ENCODE results near the gene GNG3. TPM values are rescaled to one million over a fixed set of nuclear protein-coding genes. Genes with fewer than 3 reads are reported as not detected.

Gene GNG3
- total and polyA plus RNA-seq, 2 of the 8 experiments (the other 6 are each of a cell fraction or from before 2014, with no cell fraction given) = 4.9 to 12.1 TPM

DNA sequence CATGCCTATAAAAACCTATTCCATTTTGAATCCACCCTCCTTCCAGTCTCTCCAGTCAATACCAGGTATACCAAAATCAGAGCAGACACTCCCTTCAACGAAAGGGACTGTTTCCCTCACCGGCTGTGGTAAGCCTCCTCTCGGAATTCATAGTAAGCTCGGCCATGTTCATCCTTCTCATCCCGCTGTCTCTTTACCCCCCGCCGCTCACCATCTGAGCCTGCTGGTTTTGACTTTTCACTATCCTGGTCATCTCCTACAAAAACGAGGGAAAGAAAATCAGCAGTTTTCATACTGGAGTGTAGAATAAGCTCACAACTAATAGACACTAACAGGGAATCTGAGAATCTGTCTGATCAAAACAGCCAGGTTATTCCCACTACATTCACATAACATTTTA lies 16.7 kb downstream of the GNG3 start:
- H3K23me2 ChIP-seq (ENCODE audit: low read depth, low read length) = peaks cover 16% of the 10 kb centered on the region
- no peak overlapping the region for H2BK5ac ChIP-seq (ENCODE audit: low read depth, low read length)
- no peak overlapping the region for H2BK120ac ChIP-seq (replicated peaks; ENCODE audit: low read depth, low read length)
- FAIRE-seq (no peak), DNase-seq (ENCODE audit: low read depth in 1 of 2, low spot score in 2 of 2) (no peak)
- H4K8ac ChIP-seq (ENCODE audit: extremely low read depth, insufficient read depth, low read length) = no peak overlapping the region
- no peak overlapping the region for H3K14ac ChIP-seq (ENCODE audit: insufficient read length)
- peaks cover 18 to 63% of the 10 kb centered on the region in 2 experiments for H3K79me2 ChIP-seq (ENCODE audit: control insufficient read depth in 1 of 2, insufficient read depth in 2 of 2, low read length in 2 of 2)
- no peak overlapping the region for H2BK12ac ChIP-seq (ENCODE audit: low read depth, low read length)
- H3K27me3 ChIP-seq (replicated peaks in 1 of 4; ENCODE audit: control insufficient read depth in 3 of 4, extremely low read depth in 1 of 4, insufficient read depth in 3 of 4, low read length in 3 of 4) = no peaks in the 10 kb centered on the region
- H3K4me3 ChIP-seq (ENCODE audit: extremely low read depth in 1 of 4, insufficient read depth in 2 of 4, low read depth in 3 of 4, low read length in 4 of 4) = peak overlapping the region in 1 of 4 experiments; percentile 87; a peak in 2 of 8 replicates
- no peak overlapping the region for H4K91ac ChIP-seq (replicated peaks; ENCODE audit: insufficient read length, low read length)
- no peak overlapping the region for H3K23ac ChIP-seq (ENCODE audit: insufficient read length)
- 0 out of 2 replicates have a peak, but pooled peaks cover 2% of the 10 kb centered on the region for H3K79me1 ChIP-seq (ENCODE audit: low read depth, low read length)
- H3K9me3 ChIP-seq (ENCODE audit: insufficient read depth in 2 of 2, low read depth in 1 of 2, low read length in 1 of 2) = no peaks in the 10 kb centered on the region
- ChIA-PET CTCF (ENCODE audit: partially characterized antibody) (interaction anchor here (1.0 to 2.4 kb wide), 7 partner anchors 9 to 132 kb away, joined by 3 to 13 read pairs (median 4); no protein-coding TSS in a partner anchor), POLR2A (ENCODE audit: partially characterized antibody) (interaction anchor here (0.9 to 10.9 kb wide), 11 partner anchors 10 to 129 kb away, joined by 3 to 192 read pairs (median 15); partner anchors contain the start of genes BSCL2, C11orf98, CSKMT and GNG3)
- no peak overlapping the region for H3K9ac ChIP-seq (replicated peaks in 1 of 4; ENCODE audit: extremely low read depth in 1 of 4, low read depth in 3 of 4, low read length in 3 of 4)
- no peak overlapping the region for H2BK20ac ChIP-seq (ENCODE audit: low read length)
- H3K18ac ChIP-seq (ENCODE audit: extremely low read depth, low read length) = no peak overlapping the region
- no peak overlapping the region for H2AK5ac ChIP-seq (ENCODE audit: low read depth, low read length)
- no peak overlapping the region for H2BK15ac ChIP-seq (ENCODE audit: low read length)
- peaks cover 12 to 17% of the 10 kb centered on the region in 2 experiments for H4K20me1 ChIP-seq (replicated peaks in 1 of 2; ENCODE audit: control insufficient read depth in 1 of 2, insufficient read depth in 2 of 2, low read length in 2 of 2)
- H3K56ac ChIP-seq (replicated peaks; ENCODE audit: insufficient read length, low read depth, low read length) = no peak overlapping the region
- H3K4me1 ChIP-seq (replicated peaks in 1 of 4; ENCODE audit: control insufficient read depth in 3 of 4, insufficient read depth in 4 of 4, low read length in 3 of 4) = no peaks in the 10 kb centered on the region; a peak in 3 of 7 replicates
- H3K4me2 ChIP-seq (ENCODE audit: insufficient read depth in 1 of 2, low read depth in 2 of 2, low read length in 2 of 2) = peak overlapping the region; percentile 36 to 93; a peak in 1 of 4 replicates
- no peak overlapping the region for H3K27ac ChIP-seq (ENCODE audit: low read depth, low read length)
- no peak overlapping the region for H2AFZ ChIP-seq (ENCODE audit: low read length)
- 90% methylated on average over 8 of the region's 8 CpGs; no CpG with 5 or more reads in 1 of the 2 experiments for WGBS, 2 experiments (ENCODE audit: extremely low coverage in 1 of 2, insufficient coverage in 1 of 2, insufficient read length in 1 of 2, insufficient replicate concordance in 2 of 2, low coverage in 1 of 2, low lambda C conversion rate in 2 of 2, missing lambda C conversion rate in 1 of 2)
- peaks cover 33 to 53% (median 45%) of the 10 kb centered on the region in 4 experiments for H3K36me3 ChIP-seq (ENCODE audit: control insufficient read depth in 2 of 4, insufficient read depth in 4 of 4, low read length in 3 of 4)
- no peak overlapping the region for H4K5ac ChIP-seq (ENCODE audit: insufficient read length, low read depth, low read length)
- H3K4ac ChIP-seq (replicated peaks; ENCODE audit: insufficient read length, low read depth, low read length) = no peak overlapping the region
- TF ChIP-seq, protein P1, sequence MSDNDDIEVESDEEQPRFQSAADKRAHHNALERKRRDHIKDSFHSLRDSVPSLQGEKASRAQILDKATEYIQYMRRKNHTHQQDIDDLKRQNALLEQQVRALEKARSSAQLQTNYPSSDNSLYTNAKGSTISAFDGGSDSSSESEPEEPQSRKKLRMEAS (IDR thresholded peaks at IDR 0.05) = no peak
- TF ChIP-seq JUND (IDR thresholded peaks at IDR 0.05; ENCODE audit: low read length) = no peak
- TF ChIP-seq CBX5 (IDR thresholded peaks at IDR 0.05; ENCODE audit: low read depth, low read length) = no peak
- TF ChIP-seq SP4 (IDR thresholded peaks at IDR 0.05; ENCODE audit: low read length) = no peak
- no peak for TF ChIP-seq POLR2A (IDR thresholded peaks at IDR 0.05; ENCODE audit: control extremely low read depth in 1 of 2, low read depth in 2 of 2, low read length in 2 of 2)
- TF ChIP-seq RFX5 (IDR thresholded peaks at IDR 0.05; ENCODE audit: borderline replicate concordance, low read depth, low read length) = no peak
- TF ChIP-seq, protein P2, sequence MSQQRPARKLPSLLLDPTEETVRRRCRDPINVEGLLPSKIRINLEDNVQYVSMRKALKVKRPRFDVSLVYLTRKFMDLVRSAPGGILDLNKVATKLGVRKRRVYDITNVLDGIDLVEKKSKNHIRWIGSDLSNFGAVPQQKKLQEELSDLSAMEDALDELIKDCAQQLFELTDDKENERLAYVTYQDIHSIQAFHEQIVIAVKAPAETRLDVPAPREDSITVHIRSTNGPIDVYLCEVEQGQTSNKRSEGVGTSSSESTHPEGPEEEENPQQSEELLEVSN (IDR thresholded peaks at IDR 0.05) = no peak
- TF ChIP-seq MAFK (IDR thresholded peaks at IDR 0.05; ENCODE audit: low read depth, low read length) = no peak
- TF ChIP-seq TAF1 (IDR thresholded peaks at IDR 0.05; ENCODE audit: low read depth, low read length) = no peak
- no peak for TF ChIP-seq TAF7 (optimal IDR thresholded peaks at IDR 0.05; ENCODE audit: borderline replicate concordance, low read depth, low read length)
- no peak for TF ChIP-seq JUN (IDR thresholded peaks at IDR 0.05; ENCODE audit: low read depth, low read length)
- no peak for TF ChIP-seq EP300 (IDR thresholded peaks at IDR 0.05; ENCODE audit: borderline replicate concordance in 1 of 2, low read depth in 2 of 2, low read length in 2 of 2)
- no peak for TF ChIP-seq RBBP5 (IDR thresholded peaks at IDR 0.05; ENCODE audit: borderline replicate concordance, low read depth, low read length)
